GM10266 (cell line): ENCODE measurements around the gene ME3.

Experiments
- DNase-seq: peaks from one replicate; pipeline ENCODE4 v3.0.0; 2012; ENCODE audit errors: extremely low spot score
- TF ChIP-seq, protein P1 (sequence below): IDR thresholded peaks from 2 replicates; pipeline ENCODE4 v1.5.1; 2012; ENCODE audit warnings: mild to moderate bottlenecking, low read depth; ENCODE audit not compliant: control insufficient read depth, insufficient read depth; ENCODE audit errors: missing control alignments

ME3 gene

DNA sequence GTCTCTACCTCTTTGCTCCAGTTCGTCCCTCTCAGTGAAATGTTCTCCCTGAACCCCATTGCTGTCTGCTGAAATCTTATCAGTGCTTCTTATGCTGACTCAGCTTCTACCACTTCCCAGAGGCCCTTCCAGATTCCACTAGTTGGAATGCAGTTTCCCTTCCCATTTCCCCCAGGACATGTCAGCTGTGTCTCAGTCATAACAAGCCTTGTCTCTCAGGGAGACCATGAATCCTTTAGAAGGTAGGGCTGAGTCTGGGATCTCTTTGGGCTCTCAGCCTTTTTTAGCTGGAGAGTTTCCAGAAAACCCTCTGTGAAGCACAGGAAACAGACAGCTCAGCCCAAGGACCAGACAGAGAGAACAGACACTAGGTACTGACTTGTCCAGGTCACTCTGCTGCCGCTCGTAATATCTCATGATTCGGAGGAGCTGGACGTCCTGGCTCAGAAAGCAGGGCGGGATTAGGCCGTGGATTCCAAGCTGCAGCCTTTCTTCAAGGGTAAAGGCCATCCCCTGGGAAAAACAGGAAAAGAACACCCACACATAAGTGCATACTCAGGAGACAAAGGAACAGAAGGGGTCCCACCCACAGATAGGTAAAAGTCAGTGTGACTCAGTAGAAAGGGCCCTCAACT is 113.0 kb downstream of the ME3 start:
- DNase-seq: no peak
- TF ChIP-seq, protein P1, sequence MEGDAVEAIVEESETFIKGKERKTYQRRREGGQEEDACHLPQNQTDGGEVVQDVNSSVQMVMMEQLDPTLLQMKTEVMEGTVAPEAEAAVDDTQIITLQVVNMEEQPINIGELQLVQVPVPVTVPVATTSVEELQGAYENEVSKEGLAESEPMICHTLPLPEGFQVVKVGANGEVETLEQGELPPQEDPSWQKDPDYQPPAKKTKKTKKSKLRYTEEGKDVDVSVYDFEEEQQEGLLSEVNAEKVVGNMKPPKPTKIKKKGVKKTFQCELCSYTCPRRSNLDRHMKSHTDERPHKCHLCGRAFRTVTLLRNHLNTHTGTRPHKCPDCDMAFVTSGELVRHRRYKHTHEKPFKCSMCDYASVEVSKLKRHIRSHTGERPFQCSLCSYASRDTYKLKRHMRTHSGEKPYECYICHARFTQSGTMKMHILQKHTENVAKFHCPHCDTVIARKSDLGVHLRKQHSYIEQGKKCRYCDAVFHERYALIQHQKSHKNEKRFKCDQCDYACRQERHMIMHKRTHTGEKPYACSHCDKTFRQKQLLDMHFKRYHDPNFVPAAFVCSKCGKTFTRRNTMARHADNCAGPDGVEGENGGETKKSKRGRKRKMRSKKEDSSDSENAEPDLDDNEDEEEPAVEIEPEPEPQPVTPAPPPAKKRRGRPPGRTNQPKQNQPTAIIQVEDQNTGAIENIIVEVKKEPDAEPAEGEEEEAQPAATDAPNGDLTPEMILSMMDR: no peak

DNA sequence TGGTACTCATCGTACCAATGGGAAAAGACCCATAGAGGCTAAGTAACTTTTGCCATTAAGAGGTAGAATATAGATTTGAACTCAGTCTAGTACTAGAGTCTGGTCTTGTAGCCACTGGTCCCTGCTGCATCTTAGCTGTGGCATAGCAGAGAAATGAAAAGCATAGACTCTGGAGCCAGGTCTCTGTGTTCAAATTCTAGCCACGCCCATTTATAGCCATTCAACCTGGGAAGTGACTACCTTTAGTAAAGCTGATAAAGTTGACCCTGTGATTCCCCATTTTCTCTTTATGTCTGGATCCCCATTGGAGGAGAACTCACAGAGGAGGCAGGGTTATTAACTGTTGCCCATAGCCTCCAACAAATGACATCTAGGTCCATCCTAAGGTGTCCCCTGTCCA is 113.6 kb downstream of the ME3 start:
- DNase-seq: no peak
- TF ChIP-seq, protein P1: no peak

DNA sequence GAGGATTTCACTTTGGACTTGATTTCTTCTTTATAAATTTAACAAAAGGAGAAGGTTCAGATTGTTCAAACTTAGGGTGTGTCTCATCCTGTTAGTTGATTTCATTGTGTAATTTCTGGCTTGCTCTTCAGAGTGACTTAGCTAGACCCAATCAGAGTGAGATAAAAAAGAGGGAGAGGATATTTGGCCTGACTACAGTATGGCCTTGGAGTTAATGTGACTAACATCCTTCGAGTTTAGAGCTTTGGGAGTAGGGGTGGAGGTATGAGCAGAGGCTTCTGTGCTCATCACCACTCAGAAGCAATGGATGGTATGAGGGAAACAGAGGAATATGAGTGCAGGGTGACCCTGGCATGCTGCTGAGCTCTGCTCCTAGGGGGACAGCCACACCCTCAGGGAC is 114.2 kb downstream of the ME3 start:
- DNase-seq: no peak
- TF ChIP-seq, protein P1: no peak

DNA sequence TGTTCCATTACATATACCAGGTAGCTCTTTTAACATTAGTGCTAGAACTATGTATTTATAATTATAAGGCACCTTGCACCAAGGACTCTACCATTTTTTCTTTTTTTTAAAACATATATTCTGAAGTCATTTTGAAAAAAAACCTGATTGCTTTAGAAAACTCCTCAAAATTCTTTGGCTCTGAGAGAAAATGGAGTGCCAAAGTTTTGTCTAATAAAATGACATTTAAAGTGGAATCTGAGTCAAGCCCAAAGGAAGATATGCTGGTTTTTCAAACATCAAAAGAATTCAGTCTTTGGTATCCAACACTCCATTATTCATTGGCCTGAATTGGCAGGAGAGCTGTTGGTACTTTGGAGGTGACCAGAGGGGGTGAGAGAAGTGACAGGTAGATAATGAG is 116.5 kb downstream of the ME3 start:
- no peak for DNase-seq
- TF ChIP-seq, protein P1: no peak

DNA sequence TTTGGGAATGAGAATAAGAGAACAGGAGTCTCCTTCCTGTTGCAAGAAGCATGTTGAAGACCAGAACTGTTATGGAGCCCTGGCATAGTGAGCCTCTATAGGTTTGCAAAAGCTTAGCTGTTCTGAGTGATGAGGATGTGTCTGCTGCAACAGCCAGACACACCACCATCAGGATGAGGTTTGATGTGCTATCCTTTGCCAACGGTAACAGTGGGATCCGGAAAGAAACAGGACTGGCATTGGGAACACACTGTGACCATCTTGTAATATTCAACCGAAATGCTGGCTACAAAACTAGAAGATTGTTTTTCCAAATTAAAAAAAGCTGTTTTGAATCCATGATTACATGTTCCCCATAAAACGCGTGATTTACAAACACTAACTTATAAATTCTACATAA is 117.0 kb downstream of the ME3 start:
- DNase-seq: no peak
- TF ChIP-seq, protein P1: no peak

DNA sequence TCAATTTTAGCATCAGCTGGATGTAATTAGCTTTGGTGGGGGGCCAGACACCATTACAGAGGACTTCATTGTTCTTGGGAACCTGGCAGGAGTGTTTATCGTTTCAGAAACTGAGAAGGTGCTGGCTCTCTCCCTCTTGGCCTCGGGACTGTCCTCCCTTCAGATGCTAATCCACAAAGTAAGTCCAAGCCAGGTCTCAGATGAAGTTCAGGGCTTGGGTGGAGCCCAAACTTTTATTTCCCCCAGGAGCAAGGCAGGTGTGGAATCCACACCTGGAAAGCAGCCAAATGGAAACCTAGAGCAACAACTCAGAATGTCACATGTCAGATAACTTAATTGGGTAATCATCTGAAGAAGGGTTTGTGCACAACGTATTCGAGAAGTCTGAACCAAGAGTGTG is 119.2 kb downstream of the ME3 start:
- DNase-seq: no peak
- TF ChIP-seq, protein P1: no peak

DNA sequence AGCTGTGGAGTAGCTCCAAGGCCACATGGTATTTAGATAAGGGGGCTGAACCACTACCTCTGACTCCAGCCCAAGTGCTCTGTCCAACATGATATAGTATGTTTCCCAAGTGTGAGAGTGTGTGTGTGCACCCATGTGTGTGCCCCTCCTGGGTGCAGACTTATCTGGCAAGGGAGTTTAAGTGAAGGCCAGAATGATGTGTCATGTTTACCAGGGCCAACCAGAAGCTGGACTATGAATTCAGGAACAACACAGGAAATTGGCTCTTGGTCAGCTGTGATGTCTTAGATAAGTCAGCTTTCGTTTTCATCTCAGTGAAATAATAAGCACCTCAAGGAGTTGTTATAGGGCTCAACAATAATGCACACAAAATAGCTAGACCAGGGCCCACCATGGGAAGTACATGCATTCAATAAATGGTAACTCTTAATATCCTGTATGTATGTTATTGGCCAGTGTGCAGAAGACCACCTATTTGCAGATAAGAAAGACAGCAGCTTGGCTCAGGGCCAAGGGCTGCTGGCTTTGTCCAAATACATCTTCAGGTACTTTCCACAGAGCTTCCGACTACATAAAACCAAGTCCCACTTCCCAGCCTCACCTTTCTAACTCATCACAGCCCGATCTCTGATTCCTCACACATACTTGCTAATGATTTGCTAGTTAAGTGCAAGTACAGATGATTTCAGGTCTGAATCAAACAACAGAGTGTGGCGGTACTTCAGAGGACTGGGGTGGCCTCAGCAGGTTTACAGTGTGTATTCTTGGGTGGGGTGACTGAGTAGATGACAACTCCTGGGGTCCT is 120.9 kb downstream of the ME3 start:
- TF ChIP-seq, protein P1: no peak
- no peak for DNase-seq
